Ramos (cell line): ENCODE results near the gene ACSL5.
"Not testable (repeated sequence)": the region's sequence is repeated elsewhere in the genome, so short reads cannot be mapped to it uniquely, and the experiment has no call there.

ENCODE experiments used
- in situ Hi-C: fragments of 300-500 bp; cut with MboI; formaldehyde crosslinking; loops from one replicate; pipeline ENCODE4 v1.14.3; 2022; ENCODE audit warnings: low sequenced_read_pairs; ENCODE audit not compliant: unreplicated experiment

ACSL5 gene

DNA sequence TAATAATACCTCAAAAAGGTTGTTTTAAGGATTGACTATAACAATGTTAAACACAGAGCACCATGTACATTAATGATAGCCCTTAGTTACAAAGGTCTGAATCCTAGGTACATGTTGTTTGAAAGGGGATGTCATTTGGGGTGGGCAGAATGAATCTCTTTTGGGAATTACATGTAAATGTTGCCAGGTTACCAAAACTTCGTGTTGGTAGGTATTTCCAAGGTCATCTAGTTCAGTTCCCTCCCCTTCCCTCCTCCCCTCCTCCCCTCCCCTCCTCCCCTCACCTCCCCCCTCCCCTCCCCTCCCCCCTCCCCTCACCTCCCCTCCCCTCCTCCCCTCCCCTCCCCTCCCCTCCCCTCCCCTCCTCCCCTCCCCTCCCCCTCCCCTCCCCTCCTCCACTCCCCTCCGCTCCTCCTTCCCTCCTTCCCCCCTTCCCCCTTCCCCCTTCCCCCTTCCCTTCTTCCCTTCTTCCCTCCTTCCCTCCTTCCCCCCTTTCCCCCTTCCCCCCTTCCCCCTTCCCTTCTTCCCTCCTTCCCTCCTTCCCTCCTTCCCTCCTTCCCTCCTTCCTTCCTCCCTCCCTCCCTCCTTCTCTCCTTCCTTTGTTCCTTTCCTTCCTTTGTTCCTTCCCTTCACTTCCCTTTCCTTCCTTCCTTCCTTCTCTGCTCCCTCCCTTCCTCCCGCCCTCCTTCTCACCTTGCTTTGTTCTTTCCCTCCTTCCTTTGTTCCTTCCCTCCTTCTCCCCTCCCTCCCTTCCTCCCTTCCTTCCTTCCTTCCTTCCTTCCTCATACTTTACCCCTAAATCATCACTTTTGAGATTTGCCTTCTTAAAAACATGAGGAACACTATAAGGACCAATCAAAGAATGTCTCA, 81.2 kb downstream of the ACSL5 start:
- in situ Hi-C loops: no loop called here

DNA sequence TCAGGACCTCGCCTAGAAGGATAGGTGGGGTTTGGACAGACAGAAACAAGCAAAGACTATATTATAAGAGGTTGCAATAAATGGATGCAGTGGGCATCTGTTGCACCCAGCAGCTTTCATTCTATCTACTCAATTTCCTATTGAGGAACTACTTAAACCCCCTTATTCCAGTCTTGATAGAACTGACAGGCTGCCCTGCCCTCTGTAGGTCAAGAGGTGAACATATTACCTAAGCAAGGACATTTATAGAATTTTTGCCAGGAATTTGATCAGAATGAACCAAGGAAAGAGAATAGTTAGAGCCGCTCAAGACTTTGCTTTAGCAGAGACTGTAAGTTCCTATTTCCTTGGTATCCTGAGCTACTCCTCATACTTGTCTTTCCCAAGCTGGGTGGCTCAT, 82.6 kb downstream of the ACSL5 start:
- in situ Hi-C loops: no loop called here

DNA sequence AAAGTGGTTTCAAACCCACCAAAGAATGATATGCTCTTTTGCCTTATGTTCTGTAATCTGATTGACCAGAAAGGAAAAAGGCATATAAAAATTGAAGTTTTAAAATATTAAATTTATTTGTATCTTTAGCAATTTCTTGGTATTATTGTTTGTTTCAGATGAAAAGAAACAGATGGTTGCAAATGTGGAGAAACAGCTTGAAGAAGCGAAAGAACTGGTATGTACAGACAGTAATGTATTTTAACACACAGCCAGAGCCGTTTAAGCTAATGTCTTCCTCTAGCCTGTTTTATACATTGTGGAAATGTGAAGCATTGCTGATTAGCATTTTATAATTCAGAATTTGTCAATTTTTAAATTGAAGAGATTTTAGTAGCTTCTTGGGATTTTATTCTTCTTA, 86.5 kb downstream of the ACSL5 start:
- in situ Hi-C loops: no loop called here

DNA sequence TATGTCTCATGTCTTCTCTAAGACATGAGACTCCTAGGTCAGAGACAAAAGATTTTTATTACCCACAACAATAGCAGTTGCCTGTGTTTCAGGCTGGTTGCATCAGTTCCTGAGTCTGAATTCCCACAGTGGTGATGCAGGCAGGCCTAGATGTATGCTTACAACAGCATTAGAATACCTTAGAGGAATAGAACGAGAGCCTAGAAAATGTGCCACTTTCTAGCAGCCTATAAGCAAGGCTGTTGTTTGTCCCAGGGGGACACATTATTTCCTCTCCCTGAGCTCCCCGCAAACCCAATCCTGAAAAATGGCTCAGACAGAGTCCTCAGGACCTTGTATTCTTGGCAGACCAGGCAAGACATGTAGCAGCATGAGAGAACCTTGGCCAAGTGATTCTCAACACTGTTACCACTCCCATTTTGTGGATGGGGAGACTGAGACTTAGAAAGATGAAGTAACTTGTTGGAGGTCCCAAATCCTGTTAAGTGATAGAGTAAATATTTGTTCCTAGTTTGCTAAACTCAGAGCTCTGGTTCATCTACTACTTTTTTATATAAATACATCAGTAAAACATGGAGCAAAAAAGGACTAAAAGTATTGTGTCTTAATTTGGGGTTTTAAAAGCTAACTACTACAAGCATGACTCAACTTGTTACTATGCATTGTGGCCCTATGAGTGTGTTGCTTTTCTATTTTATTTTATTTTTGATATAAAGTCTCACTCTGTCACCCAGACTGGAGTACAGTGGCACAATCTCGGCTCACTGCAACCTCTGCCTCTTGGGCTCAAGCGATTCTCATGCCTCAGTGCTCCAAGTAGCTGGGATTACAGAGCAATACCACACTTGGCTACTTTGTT, 87.3 kb downstream of the ACSL5 start:
- in situ Hi-C loops: no loop called here

DNA sequence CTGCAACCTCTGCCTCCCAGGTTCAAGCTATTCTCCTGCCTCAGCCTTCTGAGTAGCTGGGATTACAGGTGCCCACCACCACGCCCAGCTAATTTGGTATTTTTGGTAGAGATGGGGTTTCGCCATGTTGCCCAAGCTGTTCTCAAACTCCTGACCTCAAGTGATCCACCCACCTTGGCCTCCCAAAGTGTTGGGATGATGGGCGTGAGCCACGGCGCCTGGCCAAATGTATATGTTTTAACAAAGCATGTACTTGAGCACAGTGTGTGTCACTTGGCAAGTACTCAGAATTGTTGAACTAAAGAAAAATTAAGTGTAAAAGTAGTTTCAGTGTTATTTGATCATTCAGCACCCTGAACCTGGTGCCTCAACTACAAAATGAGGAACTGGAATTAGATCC, 90.2 kb downstream of the ACSL5 start:
- in situ Hi-C loops: not testable (repeated sequence)

GRCh38 chr10:112465299-112465883, 91.5 kb downstream of the ACSL5 start:
- in situ Hi-C loops: no loop called here

- in situ Hi-C loops: no loop called here
These were observed 92.9 kb downstream of the ACSL5 start for GRCh38 chr10:112466802-112467201.

GRCh38 chr10:112467541-112468075, 93.7 kb downstream of the ACSL5 start:
- in situ Hi-C loops: no loop called here

- in situ Hi-C loops: no loop called here
These were observed 98.1 kb downstream of the ACSL5 start for GRCh38 chr10:112471878-112472487.

DNA sequence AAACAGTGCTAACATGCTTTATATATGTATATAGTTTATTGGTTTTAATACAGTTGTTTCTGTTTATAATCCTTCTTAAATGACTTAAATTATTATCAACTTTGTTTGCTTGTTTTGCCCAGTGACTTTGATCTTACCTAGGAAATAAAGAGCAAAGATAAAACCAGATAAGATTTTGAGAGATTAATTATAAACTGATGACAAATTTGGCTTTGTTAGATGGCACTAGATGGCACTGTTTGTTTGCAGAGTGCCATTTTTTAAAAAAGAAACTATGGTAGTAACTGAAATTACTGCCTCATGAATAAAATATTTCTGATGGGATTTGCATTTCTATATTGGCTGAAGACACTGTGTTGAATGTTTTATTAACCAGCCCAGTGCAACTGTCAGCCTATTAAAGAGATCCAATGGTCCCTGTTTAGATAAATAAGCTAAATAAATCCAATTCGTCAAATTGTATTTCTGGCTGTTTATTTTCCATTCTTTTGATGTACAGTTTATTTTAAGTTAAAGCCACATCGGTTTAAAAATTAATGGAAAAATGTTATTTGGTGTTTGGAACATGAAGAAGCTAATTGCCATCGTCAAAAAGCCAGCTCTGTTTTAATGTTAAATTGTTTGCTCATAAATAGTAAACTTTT, 101.8 kb downstream of the ACSL5 start:
- in situ Hi-C loops: no loop called here
